ENCODE results near the gene PGC. TPM values are rescaled to one million over a fixed set of nuclear protein-coding genes. Genes with fewer than 3 reads are reported as not detected.

Gene PGC
- total and polyA plus RNA-seq, 2 donors (not counting 3 experiments of a cell fraction or from before 2014, with no cell fraction given): not detected

GRCh38 chr6:41791305-41791704 is 44.1 kb upstream of the PGC start:
- no peaks in the 10 kb centered on the region for H3K27me3 ChIP-seq (ENCODE audit: control insufficient read depth in 2 of 2, insufficient read depth in 2 of 2, low read length in 2 of 2)
- DNase-seq (ENCODE audit: low read depth, low spot score): no peak
- dilution Hi-C loops (cut with MboI; ENCODE audit: extremely low pct_ligation_motif_present, low sequenced_read_pairs): no loop called here
- H3K36me3 ChIP-seq (ENCODE audit: control insufficient read depth in 2 of 2, extremely low read depth in 1 of 2, insufficient read depth in 2 of 2, low read length in 2 of 2): peaks cover 4 to 10% of the 10 kb centered on the region in 2 experiments
- peaks cover 5% of the 10 kb centered on the region for H3K4me1 ChIP-seq (ENCODE audit: control insufficient read depth, extremely low read depth, insufficient read depth, low read length)
- no peak for TF ChIP-seq MAX (IDR thresholded peaks at IDR 0.05; ENCODE audit: insufficient read depth, insufficient read length)
- TF ChIP-seq JUN (IDR thresholded peaks at IDR 0.05; ENCODE audit: borderline replicate concordance, insufficient read depth, insufficient read length, low read depth): no peak
- no peak for TF ChIP-seq FOS (IDR thresholded peaks at IDR 0.05; ENCODE audit: borderline replicate concordance, insufficient read depth, low read length)
- TF ChIP-seq POLR2AphosphoS5 (IDR thresholded peaks at IDR 0.05; ENCODE audit: insufficient read depth, low read depth, low read length): no peak
- no peak for TF ChIP-seq EZH2 (IDR thresholded peaks at IDR 0.05; ENCODE audit: borderline replicate concordance, low read depth, low read length, severe bottlenecking)
- no peak for TF ChIP-seq CTCF (IDR thresholded peaks at IDR 0.05; ENCODE audit: extremely low read depth in 1 of 2, insufficient read depth in 1 of 2, low read depth in 1 of 2, low read length in 2 of 2)
- TF ChIP-seq POLR2A (IDR thresholded peaks at IDR 0.05; ENCODE audit: low read depth, low read length): no peak
- no peak for TF ChIP-seq MYC (IDR thresholded peaks at IDR 0.05; ENCODE audit: low read depth, low read length)
- TF ChIP-seq GATA2 (IDR thresholded peaks at IDR 0.05; ENCODE audit: insufficient read depth, insufficient read length, low read depth, low read length): no peak
- no peak overlapping the region for H2AFZ ChIP-seq (ENCODE audit: low read depth, low read length)
- no peaks in the 10 kb centered on the region for H3K9me1 ChIP-seq (replicated peaks; ENCODE audit: control insufficient read depth, extremely low read depth, insufficient read depth, low read length)
- no TSS peak for BruUV-seq (replicated peaks)
- H3K4me2 ChIP-seq (ENCODE audit: insufficient read depth, low read length): no peak overlapping the region
- H3K79me2 ChIP-seq (ENCODE audit: control insufficient read depth, insufficient read depth, low read length): peaks cover 17% of the 10 kb centered on the region
- no peak overlapping the region for H3K9ac ChIP-seq (replicated peaks; ENCODE audit: extremely low read depth, insufficient read depth, low read length)
- POLR2A ChIA-PET: no interaction called here
- H3K4me3 ChIP-seq (replicated peaks in 1 of 3; ENCODE audit: insufficient read depth in 1 of 3, low read depth in 1 of 3, low read length in 3 of 3): no peak overlapping the region
- CTCF ChIA-PET: interaction anchor here (1.6 to 2.0 kb wide), 2 partner anchors 10 kb away, joined by 6 to 8 read pairs; no protein-coding TSS in a partner anchor
- H3K27ac ChIP-seq (ENCODE audit: insufficient read depth, low read depth, low read length): no peak overlapping the region
- intact Hi-C loops (cut with micrococcal nuclease): no loop called here
- H3K9me3 ChIP-seq (replicated peaks; ENCODE audit: control insufficient read depth, insufficient read depth, low read length): no peaks in the 10 kb centered on the region
- no peaks in the 10 kb centered on the region for H4K20me1 ChIP-seq (replicated peaks; ENCODE audit: control insufficient read depth, extremely low read depth, insufficient read depth, low read length)
- FAIRE-seq: no peak

Measured in endothelial cell of umbilical vein (primary cell).